ENCODE results near the gene DOCK1. TPM values are rescaled to one million over a fixed set of nuclear protein-coding genes. Genes with fewer than 3 reads are reported as not detected.

DOCK1 gene
- total and polyA plus RNA-seq, 2 donors (not counting 1 experiment from before 2014, with no cell fraction given): 20.5 to 91.0 TPM

GRCh38 chr10:127290850-127291249 lies 385.6 kb downstream of the DOCK1 start:
- H3K4me2 ChIP-seq (ENCODE audit: extremely low read depth, insufficient read depth, low read length): no peak overlapping the region
- H4K20me1 ChIP-seq (ENCODE audit: control insufficient read depth, extremely low read depth, insufficient read depth, low read length): no peaks in the 10 kb centered on the region
- TF ChIP-seq CTCF (conservative IDR thresholded peaks at IDR 0.05 in 1 of 2, IDR thresholded peaks at IDR 0.05 in 1 of 2; ENCODE audit: low read depth in 1 of 2, low read length in 2 of 2) (no peak), EZH2 (IDR thresholded peaks at IDR 0.05; ENCODE audit: low read length, missing control alignments) (no peak)
- no peak overlapping the region for H3K27ac ChIP-seq (ENCODE audit: insufficient read depth, low read length)
- no peak for DNase-seq (ENCODE audit: low read depth in 2 of 2)
- no peaks in the 10 kb centered on the region for H3K4me1 ChIP-seq (ENCODE audit: control insufficient read depth, extremely low read depth, insufficient read depth, low read length)
- H3K9ac ChIP-seq (ENCODE audit: insufficient read depth, low read length): no peak overlapping the region
- H2AFZ ChIP-seq (ENCODE audit: low read length): no peak overlapping the region
- no peaks in the 10 kb centered on the region for H3K36me3 ChIP-seq (ENCODE audit: control insufficient read depth, insufficient read depth, low read length)
- no peaks in the 10 kb centered on the region for H3K79me2 ChIP-seq (ENCODE audit: control insufficient read depth, insufficient read depth, low read length)
- no peaks in the 10 kb centered on the region for H3K9me3 ChIP-seq (ENCODE audit: control insufficient read depth, insufficient read depth, low read depth, low read length)
- no peak overlapping the region for H3K4me3 ChIP-seq (replicated peaks in 1 of 4; ENCODE audit: control extremely low read depth in 1 of 4, insufficient read depth in 1 of 4, low read depth in 3 of 4, low read length in 4 of 4)
- H3K27me3 ChIP-seq (ENCODE audit: control insufficient read depth, insufficient read depth, low read length): no peaks in the 10 kb centered on the region

- H3K27me3 ChIP-seq (ENCODE audit: control insufficient read depth, insufficient read depth, low read length): no peaks in the 10 kb centered on the region
These were observed 386.1 kb downstream of the DOCK1 start for GRCh38 chr10:127291329-127291728.

GRCh38 chr10:127292888-127293287 lies 387.7 kb downstream of the DOCK1 start:
- Histone ChIP-seq H3K9me3 (ENCODE audit: control insufficient read depth, insufficient read depth, low read depth, low read length) (no peaks in the 10 kb centered on the region), H3K27me3 (ENCODE audit: control insufficient read depth, insufficient read depth, low read length) (no peaks in the 10 kb centered on the region), H3K79me2 (ENCODE audit: control insufficient read depth, insufficient read depth, low read length) (no peaks in the 10 kb centered on the region), H3K9ac (ENCODE audit: insufficient read depth, low read length) (no peak overlapping the region), H3K36me3 (ENCODE audit: control insufficient read depth, insufficient read depth, low read length) (no peaks in the 10 kb centered on the region), H3K27ac (ENCODE audit: insufficient read depth, low read length) (no peak overlapping the region), H2AFZ (ENCODE audit: low read length) (no peak overlapping the region), H3K4me1 (ENCODE audit: control insufficient read depth, extremely low read depth, insufficient read depth, low read length) (no peaks in the 10 kb centered on the region), H4K20me1 (ENCODE audit: control insufficient read depth, extremely low read depth, insufficient read depth, low read length) (no peaks in the 10 kb centered on the region), H3K4me2 (ENCODE audit: extremely low read depth, insufficient read depth, low read length) (no peak overlapping the region), H3K4me3 (replicated peaks in 1 of 4; ENCODE audit: control extremely low read depth in 1 of 4, insufficient read depth in 1 of 4, low read depth in 3 of 4, low read length in 4 of 4) (no peak overlapping the region)
- no peak for DNase-seq (ENCODE audit: low read depth in 2 of 2)
- no peak for TF ChIP-seq CTCF (conservative IDR thresholded peaks at IDR 0.05 in 1 of 2, IDR thresholded peaks at IDR 0.05 in 1 of 2; ENCODE audit: low read depth in 1 of 2, low read length in 2 of 2)
- no peak for TF ChIP-seq EZH2 (IDR thresholded peaks at IDR 0.05; ENCODE audit: low read length, missing control alignments)

More at GRCh38 chr10:127291329-127291728, 386.1 kb downstream of the DOCK1 start:
- Histone ChIP-seq H4K20me1 (ENCODE audit: control insufficient read depth, extremely low read depth, insufficient read depth, low read length) (no peaks in the 10 kb centered on the region), H3K36me3 (ENCODE audit: control insufficient read depth, insufficient read depth, low read length) (no peaks in the 10 kb centered on the region), H2AFZ (ENCODE audit: low read length) (no peak overlapping the region), H3K4me3 (replicated peaks in 1 of 4; ENCODE audit: control extremely low read depth in 1 of 4, insufficient read depth in 1 of 4, low read depth in 3 of 4, low read length in 4 of 4) (no peak overlapping the region), H3K27ac (ENCODE audit: insufficient read depth, low read length) (no peak overlapping the region), H3K4me2 (ENCODE audit: extremely low read depth, insufficient read depth, low read length) (no peak overlapping the region), H3K9me3 (ENCODE audit: control insufficient read depth, insufficient read depth, low read depth, low read length) (no peaks in the 10 kb centered on the region), H3K9ac (ENCODE audit: insufficient read depth, low read length) (no peak overlapping the region), H3K79me2 (ENCODE audit: control insufficient read depth, insufficient read depth, low read length) (no peaks in the 10 kb centered on the region), H3K4me1 (ENCODE audit: control insufficient read depth, extremely low read depth, insufficient read depth, low read length) (no peaks in the 10 kb centered on the region)
- TF ChIP-seq CTCF (conservative IDR thresholded peaks at IDR 0.05 in 1 of 2, IDR thresholded peaks at IDR 0.05 in 1 of 2; ENCODE audit: low read depth in 1 of 2, low read length in 2 of 2): no peak
- no peak for DNase-seq (ENCODE audit: low read depth in 2 of 2)

Data from fibroblast of lung (primary cell).